ENCODE measurements around the gene PSMD14. TPM values are rescaled to one million over a fixed set of nuclear protein-coding genes. Genes with fewer than 3 reads are reported as not detected.

PSMD14 gene
- total and polyA plus RNA-seq, 2 of the 8 experiments (the other 6 are each of a cell fraction or from before 2014, with no cell fraction given) = 53.9 to 88.7 TPM

DNA sequence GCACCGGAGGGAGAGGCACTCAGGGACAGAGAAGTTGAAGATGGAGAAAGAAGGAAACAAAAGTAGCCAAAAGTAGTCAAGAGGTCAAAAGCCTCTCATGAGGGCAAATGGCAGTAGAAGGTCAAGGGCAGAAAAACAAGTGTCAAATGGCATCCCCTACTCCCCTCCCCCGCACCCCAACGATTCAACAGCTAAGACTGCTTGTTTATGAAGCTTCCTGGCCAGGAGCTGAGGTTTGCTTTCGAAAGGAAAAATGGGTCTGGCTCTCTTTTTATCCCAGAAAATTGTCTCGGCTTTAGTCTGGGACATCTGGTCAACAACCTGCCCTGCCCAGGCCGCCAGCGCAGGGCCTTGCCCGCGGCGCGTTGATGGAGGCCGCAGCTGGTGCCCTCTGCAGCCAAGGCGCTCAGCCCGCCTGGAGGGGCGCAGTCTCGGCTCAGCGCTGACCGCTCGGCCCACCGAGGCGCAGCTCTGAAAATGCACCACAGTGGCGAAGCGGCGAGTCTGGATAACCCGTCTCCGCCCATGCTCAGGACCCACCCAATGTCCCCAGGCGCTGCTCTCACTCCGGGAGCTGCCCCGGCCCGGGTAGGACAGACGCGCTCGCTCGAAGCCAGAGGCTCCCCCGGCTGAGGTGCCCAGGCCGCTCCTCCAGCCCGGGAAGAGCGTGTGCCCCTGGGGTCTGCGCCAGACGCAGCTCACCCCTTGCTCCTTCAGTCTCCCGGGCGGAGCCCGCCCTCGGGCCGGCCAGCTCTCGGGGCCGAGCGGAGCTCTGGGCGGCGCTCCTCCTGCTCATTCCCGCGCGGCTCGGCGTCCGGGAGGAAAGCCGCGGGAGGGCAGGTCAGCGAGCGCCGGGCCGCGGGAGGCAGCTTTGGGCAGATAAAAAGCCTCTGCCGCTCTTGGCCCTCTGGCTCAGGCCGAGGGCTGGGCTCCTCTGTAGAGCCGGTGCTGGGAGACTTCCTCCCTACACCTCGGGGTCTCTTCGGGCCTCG lies 106.1 kb downstream of the PSMD14 start:
- Histone ChIP-seq H3K27me3 (replicated peaks in 1 of 4; ENCODE audit: control insufficient read depth in 3 of 4, extremely low read depth in 1 of 4, insufficient read depth in 3 of 4, low read length in 3 of 4) (peaks cover 39 to 65% (median 59%) of the 10 kb centered on the region in 4 experiments), H2BK20ac (ENCODE audit: low read length) (no peak overlapping the region), H2BK12ac (ENCODE audit: low read depth, low read length) (no peak overlapping the region), H2AFZ (ENCODE audit: low read length) (no peak overlapping the region), H3K4me3 (ENCODE audit: extremely low read depth in 1 of 4, insufficient read depth in 2 of 4, low read depth in 3 of 4, low read length in 4 of 4) (peak overlapping the region; percentile 17 to 60 (median 44)), H4K5ac (ENCODE audit: insufficient read length, low read depth, low read length) (no peak overlapping the region), H4K91ac (replicated peaks; ENCODE audit: insufficient read length, low read length) (no peak overlapping the region), H4K20me1 (replicated peaks in 1 of 2; ENCODE audit: control insufficient read depth in 1 of 2, insufficient read depth in 2 of 2, low read length in 2 of 2) (peaks cover 2 to 21% of the 10 kb centered on the region in 2 experiments), H3K18ac (ENCODE audit: extremely low read depth, low read length) (no peak overlapping the region), H3K36me3 (ENCODE audit: control insufficient read depth in 2 of 4, insufficient read depth in 4 of 4, low read length in 3 of 4) (peaks cover 0 to 6% (median 1%) of the 10 kb centered on the region in 4 experiments; a peak in 2 of 8 replicates), H3K9ac (replicated peaks in 1 of 4; ENCODE audit: extremely low read depth in 1 of 4, low read depth in 3 of 4, low read length in 3 of 4) (peak overlapping the region in 1 of 4 experiments; percentile 1; a peak in 1 of 7 replicates), H3K4me1 (replicated peaks in 1 of 4; ENCODE audit: control insufficient read depth in 3 of 4, insufficient read depth in 4 of 4, low read length in 3 of 4) (peaks cover 14 to 27% (median 22%) of the 10 kb centered on the region in 4 experiments), H2BK120ac (replicated peaks; ENCODE audit: low read depth, low read length) (no peak overlapping the region), H3K79me1 (ENCODE audit: low read depth, low read length) (no peaks in the 10 kb centered on the region), H2BK5ac (ENCODE audit: low read depth, low read length) (0 out of 2 replicates have a peak overlapping the region, but pooled peaks have one; percentile 22), H3K79me2 (ENCODE audit: control insufficient read depth in 1 of 2, insufficient read depth in 2 of 2, low read length in 2 of 2) (no peaks in the 10 kb centered on the region), H3K27ac (ENCODE audit: low read depth, low read length) (no peak overlapping the region), H2AK5ac (ENCODE audit: low read depth, low read length) (no peak overlapping the region), H3K4me2 (ENCODE audit: insufficient read depth in 1 of 2, low read depth in 2 of 2, low read length in 2 of 2) (peak overlapping the region; percentile 85 to 86), H3K4ac (replicated peaks; ENCODE audit: insufficient read length, low read depth, low read length) (no peak overlapping the region), H4K8ac (ENCODE audit: extremely low read depth, insufficient read depth, low read length) (no peak overlapping the region), H3K9me3 (ENCODE audit: insufficient read depth in 2 of 2, low read depth in 1 of 2, low read length in 1 of 2) (no peaks in the 10 kb centered on the region), H2BK15ac (ENCODE audit: low read length) (no peak overlapping the region), H3K56ac (replicated peaks; ENCODE audit: insufficient read length, low read depth, low read length) (no peak overlapping the region), H3K14ac (ENCODE audit: insufficient read length) (no peak overlapping the region), H3K23ac (ENCODE audit: insufficient read length) (no peak overlapping the region), H3K23me2 (ENCODE audit: low read depth, low read length) (peaks cover 8% of the 10 kb centered on the region; the same call in 1 of the 2 replicates)
- FAIRE-seq (no peak), DNase-seq (ENCODE audit: low read depth in 1 of 2, low spot score in 2 of 2) (peak in 1 of 2 experiments; percentile 78)
- CTCF ChIA-PET (ENCODE audit: partially characterized antibody) = interaction anchor here (0.5 to 3.0 kb wide), 5 partner anchors 10 to 730 kb away, joined by 3 to 16 read pairs (median 4); partner anchors contain the start of gene PSMD14
- WGBS, 2 experiments (ENCODE audit: extremely low coverage in 1 of 2, insufficient coverage in 1 of 2, insufficient read length in 1 of 2, insufficient replicate concordance in 2 of 2, low coverage in 1 of 2, low lambda C conversion rate in 2 of 2, missing lambda C conversion rate in 1 of 2) = 2% methylated on average over 52 of the region's 69 CpGs; no CpG with 5 or more reads in 1 of the 2 experiments
- POLR2A ChIA-PET (ENCODE audit: partially characterized antibody) = interaction anchor here (0.6 to 2.2 kb wide), 7 partner anchors 10 to 169 kb away, joined by 3 to 8 read pairs (median 5); partner anchors contain the start of gene PSMD14
- TF ChIP-seq, protein P1, sequence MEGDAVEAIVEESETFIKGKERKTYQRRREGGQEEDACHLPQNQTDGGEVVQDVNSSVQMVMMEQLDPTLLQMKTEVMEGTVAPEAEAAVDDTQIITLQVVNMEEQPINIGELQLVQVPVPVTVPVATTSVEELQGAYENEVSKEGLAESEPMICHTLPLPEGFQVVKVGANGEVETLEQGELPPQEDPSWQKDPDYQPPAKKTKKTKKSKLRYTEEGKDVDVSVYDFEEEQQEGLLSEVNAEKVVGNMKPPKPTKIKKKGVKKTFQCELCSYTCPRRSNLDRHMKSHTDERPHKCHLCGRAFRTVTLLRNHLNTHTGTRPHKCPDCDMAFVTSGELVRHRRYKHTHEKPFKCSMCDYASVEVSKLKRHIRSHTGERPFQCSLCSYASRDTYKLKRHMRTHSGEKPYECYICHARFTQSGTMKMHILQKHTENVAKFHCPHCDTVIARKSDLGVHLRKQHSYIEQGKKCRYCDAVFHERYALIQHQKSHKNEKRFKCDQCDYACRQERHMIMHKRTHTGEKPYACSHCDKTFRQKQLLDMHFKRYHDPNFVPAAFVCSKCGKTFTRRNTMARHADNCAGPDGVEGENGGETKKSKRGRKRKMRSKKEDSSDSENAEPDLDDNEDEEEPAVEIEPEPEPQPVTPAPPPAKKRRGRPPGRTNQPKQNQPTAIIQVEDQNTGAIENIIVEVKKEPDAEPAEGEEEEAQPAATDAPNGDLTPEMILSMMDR (IDR thresholded peaks at IDR 0.05; ENCODE audit: control extremely low read depth in 1 of 3, insufficient read depth in 1 of 3, low read depth in 1 of 3, low read length in 3 of 3) = peak in 2 of 3 experiments; percentile 21 to 29; a peak in 3 of 4 replicates
- TF ChIP-seq CHD2 (IDR thresholded peaks at IDR 0.05; ENCODE audit: low read length) (no peak), TBP (IDR thresholded peaks at IDR 0.05; ENCODE audit: low read depth, low read length) (peak; percentile 57; the same call in 1 of the 2 replicates), GABPA (IDR thresholded peaks at IDR 0.05; ENCODE audit: borderline replicate concordance, insufficient read depth, low read length) (no peak; the same call in 1 of the 2 replicates), ASH2L (IDR thresholded peaks at IDR 0.05; ENCODE audit: low read length) (peak; percentile 74), RXRA (IDR thresholded peaks at IDR 0.05; ENCODE audit: insufficient read depth, low read depth, low read length) (no peak), YY1 (IDR thresholded peaks at IDR 0.05; ENCODE audit: low read depth, low read length) (no peak), KDM4A (IDR thresholded peaks at IDR 0.05; ENCODE audit: low read depth, low read length, severe bottlenecking) (peak; percentile 75)

Data from H1 (cell line).